Raji (cell line): ENCODE data around the gene ABHD8.
A peak's percentile ranks its signal among the peaks of the same experiment; 100 is the strongest.

Source experiments
- POLR2A ChIP-seq: IDR thresholded peaks from 2 replicates; pipeline ENCODE4 v1.6.1; 2011; ENCODE audit warnings: low read depth, low read length, control low read depth; ENCODE audit not compliant: insufficient read depth

ABHD8 gene

GRCh38 chr19:17337675-17338432, 34.6 kb upstream of the ABHD8 start:
- no peak; the same call in 1 of the 2 replicates for TF ChIP-seq POLR2A

DNA sequence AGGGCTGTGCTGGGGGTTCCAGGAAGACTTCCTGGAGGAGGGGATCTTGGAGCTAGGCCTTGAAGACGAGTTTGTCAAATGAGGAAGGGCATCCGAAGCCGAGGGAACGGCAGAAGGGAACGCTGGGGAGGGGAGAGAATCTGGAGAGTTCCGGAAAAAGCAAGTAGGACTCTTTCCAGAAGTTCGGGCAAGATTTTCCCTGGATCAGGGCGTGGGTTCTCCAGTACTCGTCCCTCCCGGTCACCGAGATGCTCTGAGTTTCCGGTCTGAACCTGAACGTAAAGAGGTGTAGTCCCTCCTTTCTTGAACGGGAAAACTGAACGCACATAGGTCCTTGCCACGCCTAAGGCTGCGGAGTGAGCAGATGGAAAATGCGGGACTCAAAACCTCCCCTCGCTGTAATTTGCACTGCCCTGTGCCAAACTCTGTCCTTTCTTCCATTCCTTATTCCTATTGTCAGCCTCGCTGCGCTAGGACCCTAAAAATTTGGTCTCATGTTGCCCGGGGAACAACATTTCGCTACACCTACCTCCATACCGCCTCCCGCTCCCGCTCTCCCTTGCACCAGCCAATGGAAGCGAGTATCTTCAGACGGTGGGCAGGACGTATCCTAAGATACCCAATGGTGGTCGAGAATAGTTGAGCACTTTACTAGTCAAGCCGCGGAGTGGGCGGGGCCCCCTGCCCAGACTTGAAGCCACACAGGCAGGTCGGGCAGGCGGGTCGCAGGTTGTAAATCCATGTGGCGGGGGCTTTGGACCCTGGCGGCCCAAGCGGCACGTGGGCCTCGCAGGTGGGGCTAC, 33.8 kb upstream of the ABHD8 start, which contains the start of gene GTPBP3:
Gene GTPBP3, plus strand, starts transcription at position 682 of the 803 bp plus-strand sequence. Its CDS starts 59 bp downstream, at position 741.
- TF ChIP-seq POLR2A = peak; percentile 86

- no peak for TF ChIP-seq POLR2A
Observed at GRCh38 chr19:17335575-17335974, 32.4 kb upstream of the ABHD8 start.

- TF ChIP-seq POLR2A = peak; percentile 46; the same call in 1 of the 2 replicates
Observed at GRCh38 chr19:17334414-17335409, 31.5 kb upstream of the ABHD8 start, which contains the start of gene ANO8. Gene ANO8, minus strand, starts transcription at chr19:17334855. Its CDS starts 185 bp downstream, at chr19:17334670.

DNA sequence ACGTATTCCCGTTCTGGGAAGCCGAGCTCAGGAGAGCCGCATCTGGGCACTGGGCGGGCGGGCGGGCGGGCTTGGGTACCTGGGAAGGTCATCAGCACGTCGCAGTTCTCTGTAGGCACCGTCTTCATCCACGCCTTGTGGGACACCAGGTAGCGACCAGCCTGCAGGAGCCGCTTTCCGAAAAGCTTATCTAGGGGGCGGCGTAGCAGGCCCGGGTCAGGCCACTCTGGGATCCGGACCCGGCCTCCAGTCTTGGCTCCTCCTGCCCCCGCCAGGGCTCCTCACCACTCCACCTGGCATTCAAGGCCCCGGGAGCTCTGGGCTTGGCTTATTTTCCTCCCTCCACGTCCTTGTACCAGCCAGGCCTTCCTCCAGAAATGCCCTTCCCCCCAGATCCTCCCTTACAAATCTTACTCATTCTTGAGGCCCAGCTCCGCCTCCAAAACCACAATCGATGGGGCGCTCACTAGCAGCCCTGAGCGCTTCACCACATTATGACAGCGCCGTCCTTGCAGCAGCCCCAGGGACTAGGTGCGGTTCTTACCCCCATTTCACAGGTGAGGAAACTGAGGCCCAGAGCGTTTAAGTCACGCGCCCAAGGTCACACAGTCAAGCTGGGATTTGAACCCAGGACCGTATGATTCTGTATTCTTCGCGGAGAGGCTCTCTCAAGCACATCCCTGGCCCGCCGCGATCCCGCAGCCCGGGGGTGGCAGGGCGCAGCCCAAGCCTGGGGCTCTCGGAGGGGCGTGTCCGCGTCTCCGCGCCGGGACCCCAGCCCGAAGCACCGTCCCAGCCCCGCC, 30.6 kb upstream of the ABHD8 start:
- peak; percentile 32; the same call in 1 of the 2 replicates for TF ChIP-seq POLR2A

DNA sequence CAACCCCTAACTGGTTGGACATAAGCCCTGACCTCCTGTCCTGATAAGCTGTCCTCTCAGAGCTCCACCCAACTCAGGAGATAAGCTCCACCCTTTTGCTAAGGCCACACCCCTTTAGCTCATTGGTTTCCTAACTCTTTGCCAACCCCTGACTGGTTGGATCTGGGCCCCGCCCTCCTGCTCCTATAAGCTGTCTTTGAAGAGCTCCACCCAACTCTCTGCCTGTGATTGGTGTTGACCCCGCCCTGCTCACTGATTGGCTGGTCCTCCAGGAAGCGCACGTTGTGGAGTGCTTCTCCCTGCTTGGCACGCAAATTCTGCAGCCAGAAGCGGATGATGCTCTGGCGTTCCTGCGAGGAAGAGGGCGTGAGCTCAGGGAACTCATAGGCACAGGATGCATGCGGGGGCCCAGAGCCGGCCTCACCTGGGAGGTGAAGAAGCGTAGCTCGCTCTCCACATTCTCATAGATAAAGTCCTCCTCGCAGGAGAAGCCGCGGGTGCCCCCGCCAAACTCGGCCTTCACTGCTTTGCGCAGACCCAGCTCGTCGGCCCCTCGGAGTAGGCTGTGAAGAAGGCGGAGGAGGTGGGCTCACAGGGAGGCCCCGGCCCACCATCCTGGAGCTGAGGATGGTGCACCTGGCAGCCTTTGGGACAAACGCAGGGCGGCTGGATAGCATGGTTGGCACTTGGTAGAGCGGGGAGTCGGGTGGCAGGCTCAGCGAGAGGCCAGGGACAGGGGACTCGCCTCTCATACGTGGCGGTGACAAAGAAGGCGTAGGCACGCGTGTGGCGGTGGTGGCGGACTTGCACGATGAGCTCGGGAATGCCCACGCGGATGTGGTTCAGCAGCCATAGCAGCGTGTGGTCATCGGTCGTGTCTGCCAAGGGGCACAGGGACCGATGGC, 29.7 kb upstream of the ABHD8 start:
- TF ChIP-seq POLR2A = no peak

DNA sequence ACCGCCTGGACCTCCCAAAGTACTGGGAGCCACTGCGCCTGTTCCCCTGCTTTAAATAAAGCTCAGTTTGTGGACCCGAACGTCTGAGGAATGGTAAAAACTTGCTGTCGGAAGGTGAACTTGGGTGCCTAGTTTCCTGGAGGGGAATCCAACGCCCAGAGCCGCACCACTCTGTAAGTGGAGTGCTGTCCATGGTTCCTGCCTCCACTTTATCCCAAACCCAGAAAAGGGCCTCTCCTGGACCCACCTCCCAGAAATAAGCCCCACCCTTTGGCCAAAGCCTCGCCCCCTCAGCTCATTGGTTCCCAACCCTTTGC, 29.1 kb upstream of the ABHD8 start:
- TF ChIP-seq POLR2A = no peak

DNA sequence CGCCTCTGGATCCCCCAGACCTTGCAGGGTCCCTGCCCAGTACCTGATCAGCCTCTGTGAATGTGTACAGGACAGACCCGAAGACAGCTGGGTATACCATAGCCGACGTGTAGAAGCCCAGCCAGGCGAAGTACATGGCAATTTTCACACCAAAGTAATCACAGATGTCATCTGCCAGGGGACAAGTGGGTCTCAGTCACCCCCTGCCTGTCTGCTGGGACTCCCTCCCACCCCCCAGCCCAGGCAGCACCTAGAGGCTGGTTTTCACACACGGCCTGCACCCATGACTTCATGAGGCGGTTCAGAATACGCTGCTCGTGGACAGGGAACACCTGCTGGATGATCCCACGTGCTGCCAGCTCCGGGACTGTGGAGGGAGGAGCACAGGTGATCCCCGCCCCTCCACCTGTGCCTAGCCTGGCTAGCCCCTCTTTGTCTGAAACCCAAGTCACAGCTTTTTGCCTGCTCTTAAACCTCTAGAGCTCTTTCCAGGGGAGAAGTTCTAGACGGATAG, 27.9 kb upstream of the ABHD8 start:
- TF ChIP-seq POLR2A = no peak

DNA sequence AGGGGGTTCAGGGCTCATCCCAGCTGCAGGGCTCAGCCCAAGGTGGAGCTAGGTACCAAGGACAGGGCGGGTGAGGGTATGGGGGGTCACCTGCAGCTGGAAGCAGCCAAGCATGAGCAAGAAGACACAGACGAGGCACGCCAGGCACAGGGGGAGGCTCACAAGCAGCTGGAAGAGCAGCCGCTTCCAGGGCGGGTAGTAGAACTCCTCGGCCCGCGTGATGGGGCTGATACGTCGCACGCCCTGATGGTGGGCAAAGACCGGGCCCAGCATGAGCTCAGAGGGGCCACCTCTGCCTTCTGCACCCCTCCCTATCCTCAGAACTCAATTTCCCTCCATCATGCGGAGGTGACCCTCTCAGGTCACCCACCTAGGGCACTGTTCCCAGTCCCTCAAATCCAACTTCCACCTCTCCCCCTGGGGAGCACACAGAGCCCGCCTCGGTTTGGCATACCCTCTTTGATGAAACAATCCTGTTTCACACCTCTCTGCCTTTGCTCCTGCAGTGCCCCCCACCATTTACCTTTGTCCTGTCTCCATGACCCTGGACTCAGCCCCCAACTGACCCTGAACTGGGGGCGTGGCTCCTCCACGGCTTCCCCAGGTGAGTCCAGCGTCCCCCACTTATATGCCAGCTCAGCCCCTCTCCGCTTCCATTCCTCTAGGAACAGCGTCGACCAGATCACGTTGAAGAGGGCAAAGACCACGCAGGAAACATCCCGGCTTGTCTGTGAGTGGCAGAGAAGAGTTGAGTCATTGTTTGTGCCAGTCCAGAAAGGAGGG, 27.2 kb upstream of the ABHD8 start:
- no peak for TF ChIP-seq POLR2A

DNA sequence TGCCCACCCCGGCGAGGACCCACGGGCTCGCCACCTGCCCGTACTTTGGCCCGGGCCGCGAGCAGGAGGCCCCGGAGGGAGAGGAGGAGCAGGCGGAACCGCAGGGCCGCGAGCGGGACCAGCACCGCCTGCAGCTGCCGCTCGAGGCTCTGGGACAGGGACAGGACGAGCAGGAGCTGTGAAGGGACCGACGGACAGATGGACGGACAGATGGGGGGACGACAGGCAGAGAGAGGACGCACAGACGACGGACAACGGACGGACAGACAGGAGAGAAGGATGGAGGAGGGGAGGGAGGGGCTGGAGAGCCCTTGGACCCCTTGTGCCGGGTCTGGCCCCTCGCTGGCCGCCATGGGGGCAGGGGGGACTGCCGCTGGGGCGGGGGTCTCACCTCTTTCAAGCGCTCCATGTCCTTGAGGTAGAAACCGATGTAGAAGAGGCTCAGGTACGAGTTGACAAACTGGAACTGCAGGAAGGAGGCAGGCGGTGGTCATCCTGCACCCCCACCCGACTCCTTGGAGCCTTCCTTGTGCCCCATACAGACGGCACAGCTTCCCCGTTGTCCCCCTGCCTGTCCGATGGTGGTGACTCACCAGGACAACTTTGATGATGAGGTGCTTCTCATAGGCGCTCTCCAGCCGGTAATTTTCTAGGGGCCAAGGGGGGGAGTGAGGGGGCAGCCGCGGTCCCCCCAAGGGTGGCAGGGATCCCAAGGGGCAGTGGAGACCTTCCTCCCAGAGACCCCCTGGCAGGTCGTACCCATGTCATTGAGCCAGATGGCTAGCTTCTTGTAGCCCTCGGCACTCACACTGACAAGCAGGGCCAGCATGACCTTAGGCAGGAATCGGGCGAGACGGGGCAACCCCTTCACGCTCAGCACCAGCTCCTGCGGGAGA, 26.4 kb upstream of the ABHD8 start:
- no peak for TF ChIP-seq POLR2A
